GM18909 (cell line): ENCODE measurements around the gene FAM169A.
"Not testable (repeated sequence)": the region's sequence is repeated elsewhere in the genome, so short reads cannot be mapped to it uniquely, and the experiment has no call there.

Source experiments
- ATAC-seq: cut with Tn5 transposase; IDR thresholded peaks from one replicate; pipeline ENCODE4 v1.9.1; 2021; ENCODE audit warnings: mild to moderate bottlenecking; ENCODE audit not compliant: unreplicated experiment, poor library complexity

FAM169A gene

GRCh38 chr5:74810915-74811314 lies 55.3 kb downstream of the FAM169A start:
- ATAC-seq, result no peak

GRCh38 chr5:74801941-74802340 lies 64.2 kb downstream of the FAM169A start:
- no peak for ATAC-seq

DNA sequence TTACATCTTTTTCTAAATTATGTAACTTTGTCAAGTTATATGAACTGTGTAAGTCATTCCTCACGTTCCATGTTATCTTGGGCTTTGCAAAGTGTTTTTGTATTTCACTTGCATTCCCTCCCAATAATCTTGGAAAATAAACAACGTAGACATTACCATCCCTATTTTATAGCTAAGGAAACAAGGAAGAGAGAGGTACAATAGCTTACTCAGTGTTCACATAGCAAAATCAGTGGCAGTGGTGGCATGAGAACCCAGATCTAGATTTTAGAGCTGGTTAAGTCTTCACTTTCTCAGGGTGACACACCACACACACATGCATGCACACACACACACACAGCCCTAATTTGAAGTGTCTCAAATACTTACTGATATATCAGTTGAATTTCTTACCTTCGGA lies 65.0 kb downstream of the FAM169A start:
- no peak for ATAC-seq

DNA sequence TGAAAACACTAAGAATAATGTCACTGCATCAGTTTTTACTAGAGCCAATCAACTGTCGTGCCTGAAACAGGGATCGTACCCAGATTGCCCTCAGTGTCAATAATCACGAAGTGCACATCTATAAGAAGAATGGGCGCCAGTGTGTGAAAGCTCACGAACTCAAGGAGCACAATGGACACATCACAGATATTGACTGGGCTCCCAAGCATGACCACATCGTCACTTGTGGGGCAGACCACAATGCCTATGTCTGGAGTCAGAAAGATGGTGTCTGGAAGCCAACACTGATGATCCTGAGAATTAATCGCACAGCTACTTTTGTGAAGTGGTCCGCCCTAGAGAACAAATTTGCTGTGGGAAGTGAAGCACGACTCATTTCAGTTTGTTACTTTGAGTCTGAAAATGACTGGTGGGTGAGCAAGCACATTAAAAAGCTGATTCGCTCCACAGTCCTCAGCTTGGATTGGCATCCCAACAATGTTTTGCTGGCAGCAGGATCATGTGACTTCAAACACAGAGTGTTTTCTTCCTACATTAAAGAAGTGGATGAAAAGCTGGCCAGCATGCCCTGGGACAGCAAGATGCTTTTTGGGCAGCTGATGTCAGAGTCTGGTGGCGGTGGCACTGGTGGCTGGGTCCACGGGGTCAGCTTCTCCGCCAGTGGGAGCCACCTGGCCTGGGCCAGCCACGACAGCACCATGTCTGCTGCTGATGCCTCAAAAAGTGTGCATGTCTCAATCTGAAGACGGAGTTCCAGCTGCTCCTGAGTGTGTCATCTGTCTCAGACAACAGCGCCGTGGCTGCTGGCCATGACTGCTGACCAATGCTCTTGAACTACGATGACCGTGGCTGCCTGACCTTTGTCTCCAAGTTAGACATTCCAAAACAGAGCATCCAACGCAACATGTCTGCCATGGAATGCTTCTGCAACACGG lies 66.9 kb downstream of the FAM169A start:
- ATAC-seq, result no peak

DNA sequence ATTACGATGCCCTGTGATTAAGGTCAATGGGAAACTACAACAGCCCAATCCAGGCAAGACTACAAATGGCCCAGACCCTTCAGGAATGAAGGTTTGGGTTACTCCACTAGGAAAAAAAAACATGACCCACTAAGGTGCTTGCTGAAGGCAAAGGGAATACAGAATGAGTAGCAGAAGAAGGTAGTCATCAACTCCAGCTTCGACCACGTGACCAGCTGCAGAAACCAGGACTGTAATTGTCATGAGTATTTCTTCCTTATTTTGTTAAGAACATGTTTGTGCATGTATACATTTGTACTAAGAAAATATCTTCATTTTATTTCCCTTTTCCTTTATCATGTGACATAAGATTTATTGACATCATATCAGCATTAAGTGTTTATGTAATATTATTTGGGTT lies 74.5 kb downstream of the FAM169A start:
- ATAC-seq, result not testable (repeated sequence)

GRCh38 chr5:74787424-74787823 lies 78.8 kb downstream of the FAM169A start:
- ATAC-seq, result no peak

DNA sequence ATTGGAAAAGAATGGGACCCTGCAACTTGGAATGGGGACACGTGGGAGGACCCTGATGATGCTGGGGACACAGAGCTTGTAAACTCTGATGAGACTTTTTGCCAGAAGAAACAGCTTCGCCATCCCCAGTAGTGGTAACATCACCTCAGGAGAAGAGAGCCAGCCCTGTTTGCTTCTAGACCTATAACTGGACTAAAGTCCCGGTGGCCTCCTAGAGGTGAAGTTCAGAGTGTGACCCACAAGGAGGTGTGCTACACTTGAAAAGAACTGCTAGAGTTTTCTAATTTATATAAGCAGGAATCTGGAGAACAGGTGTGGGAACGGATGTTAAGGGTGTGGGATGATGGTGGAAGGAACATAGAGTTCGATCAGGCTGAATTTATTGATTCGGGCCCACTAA lies 79.3 kb downstream of the FAM169A start:
- ATAC-seq, result no peak

GRCh38 chr5:74778609-74779008 lies 87.6 kb downstream of the FAM169A start:
- ATAC-seq, result no peak

DNA sequence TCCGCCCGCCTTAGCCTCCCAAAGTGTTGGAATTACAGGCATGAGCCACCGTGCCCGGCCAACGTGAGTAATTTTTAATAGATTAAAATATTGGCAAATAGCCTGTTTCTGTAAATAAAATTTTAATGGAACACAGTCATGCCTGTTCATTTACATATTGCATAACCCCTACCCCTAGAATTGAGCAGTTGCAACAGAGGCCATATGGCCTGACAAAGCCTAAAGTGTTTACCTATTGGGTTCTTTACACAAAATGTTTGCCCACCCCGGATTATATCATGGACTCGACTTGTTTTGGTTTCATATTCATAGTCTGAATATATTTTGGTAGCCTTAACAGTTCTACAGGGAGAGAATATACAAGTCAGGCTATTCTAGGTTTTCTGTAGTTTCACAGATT lies 93.8 kb downstream of the FAM169A start:
- no peak for ATAC-seq

GRCh38 chr5:74767579-74767913 lies 98.6 kb downstream of the FAM169A start:
- ATAC-seq, result peak; percentile 28

- peak; percentile 89 for ATAC-seq
Observed at GRCh38 chr5:74766849-74767578, 99.2 kb downstream of the FAM169A start, which contains the start of the genes GFM2 and NSA2. TSS of gene GFM2 (minus strand) at chr5:74767117. CDS start at chr5:74763742, 3,375 bp downstream. TSS of gene NSA2 (plus strand) at chr5:74767249. CDS start at chr5:74767361, 112 bp downstream.

GRCh38 chr5:74766418-74766848 lies 99.8 kb downstream of the FAM169A start:
- ATAC-seq, result peak; percentile 53

- no peak for ATAC-seq
Observed at GRCh38 chr5:74765929-74766328, 100.3 kb downstream of the FAM169A start.

DNA sequence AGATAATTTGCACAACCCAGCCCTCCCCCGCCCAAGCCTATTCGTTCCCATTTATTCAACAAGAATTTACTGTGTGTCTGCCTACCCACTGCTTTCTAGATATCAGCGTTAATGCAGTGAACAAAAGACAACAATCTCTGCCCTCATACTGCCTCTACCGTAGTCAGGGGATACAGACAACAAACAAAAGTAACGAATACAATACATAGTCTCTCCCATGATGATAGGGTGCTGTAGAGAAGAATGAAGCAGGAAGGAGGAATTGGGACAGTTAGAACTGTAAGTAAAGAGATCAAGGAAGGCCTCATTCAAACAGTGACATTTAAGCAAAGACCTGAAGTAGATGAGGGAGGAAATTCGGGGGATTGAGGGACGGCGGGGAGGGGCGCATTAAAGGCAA lies 101.0 kb downstream of the FAM169A start:
- no peak for ATAC-seq

GRCh38 chr5:74763504-74763903 lies 102.7 kb downstream of the FAM169A start:
- no peak for ATAC-seq

- no peak for ATAC-seq
Observed at GRCh38 chr5:74762599-74762998, 103.6 kb downstream of the FAM169A start.

DNA sequence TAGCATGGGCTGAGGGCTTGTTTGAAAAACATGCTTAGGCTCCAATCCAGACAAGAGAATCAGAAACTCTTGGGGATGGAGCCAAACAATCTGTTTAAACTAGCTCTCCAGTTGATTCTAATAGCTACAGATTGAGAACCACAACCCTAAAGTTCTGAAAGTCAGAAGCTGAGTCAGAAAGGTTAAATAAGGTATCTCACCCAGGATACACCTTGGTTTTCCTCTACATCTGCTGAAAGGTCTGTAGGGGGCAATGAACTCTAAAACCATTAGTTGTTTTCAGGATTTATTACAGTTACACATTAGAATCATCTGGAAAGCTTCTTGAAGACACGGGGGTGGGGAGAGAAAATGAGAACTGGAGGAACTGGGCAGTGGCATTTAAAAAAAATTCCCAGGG lies 104.9 kb downstream of the FAM169A start:
- ATAC-seq, result no peak

DNA sequence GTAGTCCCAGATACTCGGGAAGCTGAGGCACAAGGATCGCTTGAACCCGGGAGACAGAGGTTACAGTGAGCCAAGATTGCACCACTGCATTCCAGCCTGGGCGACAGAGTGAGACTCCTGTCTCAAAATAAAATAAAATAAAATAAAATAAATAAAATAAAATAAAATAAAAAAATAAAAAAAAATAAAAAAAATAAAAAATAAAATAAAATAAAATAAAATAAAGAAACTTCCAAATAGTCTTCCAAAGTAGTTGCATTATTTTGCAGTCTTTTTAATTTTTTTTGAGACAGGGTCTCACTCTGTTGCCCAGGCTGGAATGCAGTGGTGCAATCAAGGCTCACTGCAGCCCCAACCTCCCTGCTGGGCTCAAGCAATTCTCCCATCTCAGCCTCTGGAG lies 117.4 kb downstream of the FAM169A start:
- not testable (repeated sequence) for ATAC-seq

DNA sequence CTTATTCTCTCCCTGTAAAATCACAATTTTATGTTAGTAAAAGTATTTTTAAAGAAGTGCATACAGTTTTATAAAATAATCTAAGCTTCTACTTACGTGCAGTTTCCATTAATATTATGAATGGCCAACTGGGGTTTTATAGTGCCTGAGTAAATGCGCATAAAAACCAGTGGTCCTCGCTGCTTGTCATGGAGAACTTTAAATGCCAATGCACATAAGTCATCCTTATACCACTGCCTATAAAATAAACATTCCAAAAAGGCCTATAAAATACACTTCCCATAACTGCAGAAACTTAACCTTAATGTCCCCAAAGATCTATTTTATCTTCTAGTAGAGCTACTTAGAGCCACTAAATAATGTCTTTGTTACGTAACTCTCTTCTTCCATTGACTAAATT lies 127.8 kb downstream of the FAM169A start:
- ATAC-seq, result no peak

DNA sequence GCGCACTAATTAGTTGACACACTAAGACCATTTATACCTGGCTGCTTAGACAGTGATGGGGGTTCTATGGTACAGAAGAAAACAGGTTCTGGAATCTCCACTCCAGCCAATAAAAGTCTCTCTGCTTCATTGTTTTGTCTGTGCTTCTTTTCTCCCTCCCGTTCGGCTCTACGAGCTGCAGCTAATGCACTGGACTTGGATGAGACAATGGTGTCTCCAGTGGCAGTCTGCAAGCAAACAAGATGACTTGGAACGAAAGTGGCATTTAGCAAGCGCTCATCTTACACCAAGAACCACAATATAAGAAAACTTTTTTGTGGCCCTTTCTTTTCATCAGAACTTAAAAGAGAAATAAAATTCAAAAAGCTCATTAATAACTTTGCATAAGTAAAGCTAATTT lies 129.4 kb downstream of the FAM169A start:
- no peak for ATAC-seq
